HL-60 (cell line): ENCODE data around the gene MRPL32.
A peak's percentile ranks its signal among the peaks of the same experiment; 100 is the strongest.

Source experiments
- DNase-seq, 2 experiments: peaks; one replicate each; pipeline ENCODE4 v3.0.0-alpha.2; 2010 to 2020; ENCODE audit warnings: low read depth in 1 of 2, low spot score in 1 of 2
- H3K27ac ChIP-seq: fragments of 250-450 bp; sonication (Bioruptor Pico); replicated peaks from 2 replicates; pipeline ENCODE4 v1.5.1; 2020; ENCODE audit warnings: mild to moderate bottlenecking, moderate library complexity
- H3K27me3 ChIP-seq: fragments of 250-450 bp; sonication (Bioruptor Pico); 2 replicates; pipeline ENCODE4 v1.5.1; 2021; ENCODE audit warnings: mild to moderate bottlenecking, moderate library complexity; ENCODE audit not compliant: insufficient read depth, poor library complexity, severe bottlenecking
- H3K4me3 ChIP-seq: replicated peaks from 2 replicates; pipeline ENCODE4 v1.5.1; 2011; ENCODE audit warnings: mild to moderate bottlenecking, control low read depth, low read length; ENCODE audit not compliant: insufficient read depth
- GABPA ChIP-seq: IDR thresholded peaks from 2 replicates; pipeline ENCODE4 v1.6.1; 2012; ENCODE audit warnings: low read depth
- POLR2AphosphoS5 ChIP-seq: IDR thresholded peaks from 2 replicates; pipeline ENCODE4 v1.6.1; 2012; ENCODE audit warnings: low read depth
- SPI1 ChIP-seq: IDR thresholded peaks from 2 replicates; pipeline ENCODE4 v1.6.1; 2012; ENCODE audit warnings: low read depth, mild to moderate bottlenecking, borderline replicate concordance
- TF ChIP-seq, protein P1 (sequence below): IDR thresholded peaks from 2 replicates; pipeline ENCODE4 v1.6.1; 2012; ENCODE audit warnings: low read depth; ENCODE audit not compliant: insufficient replicate concordance
- TF ChIP-seq, protein P2 (sequence below): IDR thresholded peaks from one replicate; pipeline ENCODE4 v1.5.1; 2011; ENCODE audit warnings: low read length, control low read depth, inconsistent platforms; ENCODE audit not compliant: insufficient read depth

MRPL32 gene

GRCh38 chr7:42981601-42982000 is 49.4 kb downstream of the MRPL32 start:
- no peak overlapping the region for H3K4me3 ChIP-seq

DNA sequence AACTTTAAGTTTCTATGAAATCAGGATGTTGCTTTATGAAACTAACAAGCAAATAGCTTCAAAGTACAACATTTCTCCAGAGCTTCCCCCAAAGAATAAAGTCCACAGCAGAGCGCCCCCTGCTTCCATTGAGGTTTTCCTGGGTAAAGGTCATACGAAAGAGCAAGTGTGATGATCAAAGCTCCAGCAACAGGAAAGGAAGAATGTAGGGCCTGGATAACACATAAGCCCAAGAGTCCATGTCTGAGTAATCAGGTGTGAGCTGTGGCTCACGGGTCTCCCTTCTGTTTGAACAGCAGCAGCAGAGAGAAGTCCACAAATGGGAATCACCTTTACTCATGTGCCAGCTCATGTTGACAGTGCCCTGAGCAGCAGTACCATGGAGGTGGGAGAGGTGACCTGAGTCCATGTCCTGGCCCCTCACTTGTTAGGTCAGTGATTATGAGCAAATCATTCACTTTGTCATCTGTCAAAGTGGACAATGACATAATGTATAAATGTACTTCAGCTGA is 50.5 kb downstream of the MRPL32 start:
- DNase-seq: no peak
- no peaks in the 10 kb centered on the region for H3K27me3 ChIP-seq
- H3K27ac ChIP-seq: no peak overlapping the region
- H3K4me3 ChIP-seq: no peak overlapping the region
- TF ChIP-seq, protein P1, sequence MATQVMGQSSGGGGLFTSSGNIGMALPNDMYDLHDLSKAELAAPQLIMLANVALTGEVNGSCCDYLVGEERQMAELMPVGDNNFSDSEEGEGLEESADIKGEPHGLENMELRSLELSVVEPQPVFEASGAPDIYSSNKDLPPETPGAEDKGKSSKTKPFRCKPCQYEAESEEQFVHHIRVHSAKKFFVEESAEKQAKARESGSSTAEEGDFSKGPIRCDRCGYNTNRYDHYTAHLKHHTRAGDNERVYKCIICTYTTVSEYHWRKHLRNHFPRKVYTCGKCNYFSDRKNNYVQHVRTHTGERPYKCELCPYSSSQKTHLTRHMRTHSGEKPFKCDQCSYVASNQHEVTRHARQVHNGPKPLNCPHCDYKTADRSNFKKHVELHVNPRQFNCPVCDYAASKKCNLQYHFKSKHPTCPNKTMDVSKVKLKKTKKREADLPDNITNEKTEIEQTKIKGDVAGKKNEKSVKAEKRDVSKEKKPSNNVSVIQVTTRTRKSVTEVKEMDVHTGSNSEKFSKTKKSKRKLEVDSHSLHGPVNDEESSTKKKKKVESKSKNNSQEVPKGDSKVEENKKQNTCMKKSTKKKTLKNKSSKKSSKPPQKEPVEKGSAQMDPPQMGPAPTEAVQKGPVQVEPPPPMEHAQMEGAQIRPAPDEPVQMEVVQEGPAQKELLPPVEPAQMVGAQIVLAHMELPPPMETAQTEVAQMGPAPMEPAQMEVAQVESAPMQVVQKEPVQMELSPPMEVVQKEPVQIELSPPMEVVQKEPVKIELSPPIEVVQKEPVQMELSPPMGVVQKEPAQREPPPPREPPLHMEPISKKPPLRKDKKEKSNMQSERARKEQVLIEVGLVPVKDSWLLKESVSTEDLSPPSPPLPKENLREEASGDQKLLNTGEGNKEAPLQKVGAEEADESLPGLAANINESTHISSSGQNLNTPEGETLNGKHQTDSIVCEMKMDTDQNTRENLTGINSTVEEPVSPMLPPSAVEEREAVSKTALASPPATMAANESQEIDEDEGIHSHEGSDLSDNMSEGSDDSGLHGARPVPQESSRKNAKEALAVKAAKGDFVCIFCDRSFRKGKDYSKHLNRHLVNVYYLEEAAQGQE: no peak
- TF ChIP-seq SPI1 (no peak), POLR2AphosphoS5 (no peak), GABPA (no peak)
- TF ChIP-seq, protein P2, sequence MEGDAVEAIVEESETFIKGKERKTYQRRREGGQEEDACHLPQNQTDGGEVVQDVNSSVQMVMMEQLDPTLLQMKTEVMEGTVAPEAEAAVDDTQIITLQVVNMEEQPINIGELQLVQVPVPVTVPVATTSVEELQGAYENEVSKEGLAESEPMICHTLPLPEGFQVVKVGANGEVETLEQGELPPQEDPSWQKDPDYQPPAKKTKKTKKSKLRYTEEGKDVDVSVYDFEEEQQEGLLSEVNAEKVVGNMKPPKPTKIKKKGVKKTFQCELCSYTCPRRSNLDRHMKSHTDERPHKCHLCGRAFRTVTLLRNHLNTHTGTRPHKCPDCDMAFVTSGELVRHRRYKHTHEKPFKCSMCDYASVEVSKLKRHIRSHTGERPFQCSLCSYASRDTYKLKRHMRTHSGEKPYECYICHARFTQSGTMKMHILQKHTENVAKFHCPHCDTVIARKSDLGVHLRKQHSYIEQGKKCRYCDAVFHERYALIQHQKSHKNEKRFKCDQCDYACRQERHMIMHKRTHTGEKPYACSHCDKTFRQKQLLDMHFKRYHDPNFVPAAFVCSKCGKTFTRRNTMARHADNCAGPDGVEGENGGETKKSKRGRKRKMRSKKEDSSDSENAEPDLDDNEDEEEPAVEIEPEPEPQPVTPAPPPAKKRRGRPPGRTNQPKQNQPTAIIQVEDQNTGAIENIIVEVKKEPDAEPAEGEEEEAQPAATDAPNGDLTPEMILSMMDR: no peak

More at GRCh38 chr7:42981601-42982000, 49.4 kb downstream of the MRPL32 start:
- no peak overlapping the region for H3K27ac ChIP-seq
- peak; percentile 15; the same call in 1 of the 2 replicates for TF ChIP-seq SPI1
- TF ChIP-seq GABPA: no peak
- TF ChIP-seq POLR2AphosphoS5: no peak
- peak in 1 of 2 experiments; percentile 5 for DNase-seq
- H3K27me3 ChIP-seq: no peaks in the 10 kb centered on the region

DNA sequence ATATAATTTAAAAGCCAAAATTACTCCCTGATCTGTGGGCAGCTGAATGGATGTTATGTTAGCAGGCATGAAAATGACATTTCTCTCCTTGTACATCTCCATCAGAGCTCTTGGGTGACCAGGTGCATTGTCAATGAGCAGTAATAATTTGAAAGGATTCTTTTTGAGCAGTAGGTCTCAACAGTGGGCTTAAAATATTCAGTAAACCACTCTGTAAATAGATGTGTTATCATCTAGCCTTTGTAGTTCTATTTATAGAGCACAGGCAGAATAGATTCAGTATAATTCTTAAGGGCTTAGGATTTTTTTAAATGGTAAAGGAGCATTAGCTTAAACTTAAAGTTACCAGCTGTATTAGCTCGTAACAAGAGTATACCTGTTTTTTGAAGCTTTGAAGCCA is 52.0 kb downstream of the MRPL32 start:
- H3K27ac ChIP-seq: no peak overlapping the region
- no peak for DNase-seq
- H3K4me3 ChIP-seq: no peak overlapping the region
- no peaks in the 10 kb centered on the region for H3K27me3 ChIP-seq
- TF ChIP-seq POLR2AphosphoS5 (no peak), SPI1 (no peak), GABPA (no peak)
- TF ChIP-seq, protein P2: no peak
- TF ChIP-seq, protein P1: no peak

GRCh38 chr7:42986213-42986612 is 54.0 kb downstream of the MRPL32 start:
- H3K27ac ChIP-seq: no peak overlapping the region
- no peak for TF ChIP-seq GABPA
- no peak overlapping the region for H3K4me3 ChIP-seq

DNA sequence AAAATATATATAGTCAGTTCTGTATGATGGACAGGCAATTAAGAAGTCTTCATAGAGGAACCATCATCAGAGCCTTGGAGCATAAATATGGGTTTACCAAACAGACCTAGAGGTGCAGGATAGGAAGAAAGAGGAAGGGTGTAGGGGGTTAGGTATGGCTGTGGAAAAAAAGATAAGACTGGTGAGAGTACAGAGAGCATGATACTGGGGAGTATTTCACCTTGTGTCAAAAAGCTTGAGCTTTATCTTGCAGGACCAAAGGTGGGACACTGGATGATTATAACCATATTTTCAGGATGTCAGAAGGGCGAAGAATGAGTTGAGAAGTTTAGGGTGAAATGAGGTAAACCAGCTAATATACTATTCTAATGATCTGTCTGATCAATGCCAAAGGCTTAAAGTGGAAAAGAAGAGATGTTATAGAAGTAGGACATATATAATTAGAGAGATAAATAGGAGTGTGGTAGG is 54.6 kb downstream of the MRPL32 start:
- Histone ChIP-seq H3K27ac (no peak overlapping the region), H3K4me3 (no peak overlapping the region), H3K27me3 (no peaks in the 10 kb centered on the region)
- TF ChIP-seq SPI1: no peak
- TF ChIP-seq, protein P1: no peak
- TF ChIP-seq POLR2AphosphoS5: no peak
- TF ChIP-seq GABPA: no peak
- TF ChIP-seq, protein P2: no peak
- no peak for DNase-seq

More at GRCh38 chr7:42986213-42986612, 54.0 kb downstream of the MRPL32 start:
- no peaks in the 10 kb centered on the region for H3K27me3 ChIP-seq
- no peak for DNase-seq
